ENCODE data around the gene ZNF133.
A peak's percentile ranks its signal among the peaks of the same experiment; 100 is the strongest.
"Not testable (repeated sequence)": the region's sequence is repeated elsewhere in the genome, so short reads cannot be mapped to it uniquely, and the experiment has no call there.

The ZNF133 gene

DNA sequence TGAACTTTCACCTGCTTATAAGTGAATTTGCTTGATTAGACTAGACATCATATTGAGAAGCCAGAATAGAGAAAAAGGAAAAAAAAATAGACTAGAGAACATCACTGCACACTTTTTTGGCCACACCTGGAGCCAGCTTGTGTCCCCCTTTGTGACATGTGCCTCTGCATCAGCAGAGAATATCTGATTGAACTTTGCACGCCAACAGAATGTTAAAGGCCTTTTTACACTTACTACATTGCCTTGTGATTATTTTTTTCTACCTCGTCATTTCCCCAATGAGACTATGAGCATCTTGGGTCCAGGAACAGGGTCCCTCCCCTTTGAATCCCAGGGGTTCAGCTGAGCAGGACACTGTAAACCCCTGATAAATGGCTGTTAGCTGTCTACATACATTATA is 17.2 kb upstream of the ZNF133 start:
- no peak overlapping the region for H3K27ac Mint-ChIP-seq
- no peak overlapping the region for H3K4me3 Mint-ChIP-seq
- no peaks in the 10 kb centered on the region for H3K36me3 Mint-ChIP-seq
- peaks cover 37% of the 10 kb centered on the region for H3K27me3 Mint-ChIP-seq
- no peaks in the 10 kb centered on the region for H3K9me3 Mint-ChIP-seq
- ATAC-seq = no peak
- no peaks in the 10 kb centered on the region for H3K4me1 Mint-ChIP-seq

GRCh38 chr20:18272451-18272850 is 15.9 kb upstream of the ZNF133 start:
- Mint-ChIP-seq H3K4me3 (no peak overlapping the region), H3K27ac (no peak overlapping the region), H3K27me3 (peaks cover 32% of the 10 kb centered on the region), H3K36me3 (no peaks in the 10 kb centered on the region), H3K4me1 (no peaks in the 10 kb centered on the region), H3K9me3 (no peaks in the 10 kb centered on the region)
- ATAC-seq = no peak

GRCh38 chr20:18273738-18274137 is 14.6 kb upstream of the ZNF133 start:
- Mint-ChIP-seq H3K36me3 (no peaks in the 10 kb centered on the region), H3K4me1 (no peaks in the 10 kb centered on the region), H3K9me3 (no peaks in the 10 kb centered on the region), H3K27ac (no peak overlapping the region), H3K27me3 (peaks cover 19% of the 10 kb centered on the region), H3K4me3 (no peak overlapping the region)
- ATAC-seq = no peak

DNA sequence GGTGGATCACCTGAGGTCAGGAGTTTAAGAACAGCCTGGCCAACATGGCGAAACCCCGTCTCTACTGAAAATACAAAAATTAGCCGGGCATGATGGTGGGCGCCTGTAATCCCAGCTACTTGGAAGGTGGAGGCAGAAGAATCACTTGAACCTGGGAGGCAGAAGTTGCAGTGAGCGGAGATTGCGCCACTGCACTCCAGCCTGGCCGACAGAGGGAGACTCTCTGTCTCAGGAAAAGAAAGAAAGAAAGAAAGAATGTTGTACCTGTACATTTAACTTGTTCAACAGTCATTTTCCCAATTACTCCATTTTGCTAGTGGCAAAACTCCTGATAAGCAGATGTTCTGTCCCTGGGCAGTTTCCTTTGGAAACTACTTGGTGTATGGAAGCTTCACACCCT is 12.4 kb upstream of the ZNF133 start:
- not testable (repeated sequence) for H3K36me3 Mint-ChIP-seq, H3K4me1 Mint-ChIP-seq, H3K9me3 Mint-ChIP-seq, H3K4me3 Mint-ChIP-seq, ATAC-seq, H3K27ac Mint-ChIP-seq
- H3K27me3 Mint-ChIP-seq = peaks cover 36% of the 10 kb centered on the region

DNA sequence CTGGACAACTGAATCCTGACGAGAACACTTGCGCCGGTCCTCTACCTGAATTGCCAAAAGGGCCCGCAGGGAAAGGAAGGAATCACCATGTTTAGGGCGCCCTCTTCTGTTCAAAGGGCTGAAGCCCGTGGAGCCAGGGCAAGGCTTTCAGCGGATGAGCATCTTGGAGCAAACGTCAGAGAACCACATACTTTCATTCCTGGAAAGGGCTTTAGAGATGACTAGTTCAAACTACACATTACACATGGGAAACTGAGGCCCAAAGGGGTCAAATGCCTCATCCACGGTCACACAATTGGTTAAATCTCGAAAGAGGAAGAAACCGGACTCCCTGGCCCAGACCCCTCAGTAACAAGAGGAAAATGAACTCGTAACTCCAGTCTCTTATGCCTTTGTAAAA is 11.5 kb upstream of the ZNF133 start:
- H3K27me3 Mint-ChIP-seq = peaks cover 40% of the 10 kb centered on the region

DNA sequence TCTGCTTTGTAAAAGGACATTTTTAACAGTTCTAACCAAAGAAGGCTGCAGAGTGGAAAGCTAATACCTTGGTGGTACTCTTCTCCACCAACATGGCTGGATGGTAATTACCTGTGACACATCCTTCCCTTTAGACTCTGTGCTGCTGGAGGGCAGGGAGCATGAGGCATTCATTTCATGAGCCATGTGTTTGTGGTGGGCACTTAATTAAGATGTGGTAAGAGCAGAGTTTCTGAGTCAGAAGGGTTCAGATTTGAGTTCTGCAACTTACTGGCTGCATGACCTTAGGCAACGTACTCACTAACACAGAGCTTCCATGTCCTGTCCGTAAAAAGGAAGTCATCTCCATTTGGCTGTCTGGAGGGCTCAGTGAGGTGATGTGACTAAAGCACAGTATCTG is 9.1 kb upstream of the ZNF133 start:
- no peak overlapping the region for H3K27ac Mint-ChIP-seq
- peaks cover 2% of the 10 kb centered on the region for H3K9me3 Mint-ChIP-seq
- no peaks in the 10 kb centered on the region for H3K36me3 Mint-ChIP-seq
- peaks cover 42% of the 10 kb centered on the region for H3K27me3 Mint-ChIP-seq
- ATAC-seq = no peak
- H3K4me3 Mint-ChIP-seq = no peak overlapping the region
- H3K4me1 Mint-ChIP-seq = no peaks in the 10 kb centered on the region

More for the DNA sequence above, 11.5 kb upstream of the ZNF133 start:
- ATAC-seq = peak; percentile 55
- no peak overlapping the region for H3K27ac Mint-ChIP-seq
- no peaks in the 10 kb centered on the region for H3K9me3 Mint-ChIP-seq
- H3K4me3 Mint-ChIP-seq = no peak overlapping the region
- no peaks in the 10 kb centered on the region for H3K36me3 Mint-ChIP-seq
- H3K4me1 Mint-ChIP-seq = no peaks in the 10 kb centered on the region

DNA sequence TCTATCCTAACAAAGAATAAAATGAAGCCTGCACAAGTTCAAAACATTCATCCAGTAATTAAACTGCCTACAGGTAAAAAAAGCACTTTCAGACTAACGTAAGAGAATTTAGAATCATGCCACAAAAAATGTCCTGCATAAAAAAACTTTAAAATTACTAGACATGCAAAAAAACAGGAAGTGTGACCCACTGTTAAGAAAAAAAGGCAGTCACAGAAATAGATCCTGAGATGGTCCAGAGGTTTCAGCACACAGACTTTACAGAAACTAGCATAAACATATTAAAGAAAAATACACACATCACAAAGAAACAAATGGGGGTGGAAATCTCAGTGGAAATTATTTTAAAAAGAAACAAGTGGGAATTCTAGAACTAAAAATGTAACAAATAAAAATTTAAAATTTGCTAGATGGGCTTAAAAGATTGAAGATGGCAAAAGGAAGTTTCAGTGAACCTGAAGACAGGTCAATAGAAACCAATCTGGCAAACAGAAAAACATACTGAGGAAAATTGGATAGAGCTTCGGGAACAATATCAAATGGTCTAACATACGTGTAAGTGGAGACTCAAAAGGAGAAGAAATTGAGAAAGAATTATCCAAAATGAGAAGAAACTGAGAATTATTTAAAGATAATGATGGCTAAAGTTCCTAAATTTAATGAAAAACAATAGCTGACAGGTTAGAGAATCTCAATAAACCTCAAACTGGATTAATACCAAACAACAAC is 3.4 kb upstream of the ZNF133 start:
- Mint-ChIP-seq H3K36me3 (no peaks in the 10 kb centered on the region), H3K27ac (no peak overlapping the region), H3K4me3 (no peak overlapping the region), H3K27me3 (peaks cover 60% of the 10 kb centered on the region), H3K4me1 (peaks cover 15% of the 10 kb centered on the region), H3K9me3 (peaks cover 13% of the 10 kb centered on the region)
- ATAC-seq = no peak

- peak; percentile 0 for ATAC-seq
- Mint-ChIP-seq H3K4me1 (peaks cover 37% of the 10 kb centered on the region), H3K27me3 (peaks cover 39% of the 10 kb centered on the region), H3K4me3 (peak overlapping the region; percentile 96), H3K27ac (peak overlapping the region; percentile 95), H3K36me3 (peaks cover 21% of the 10 kb centered on the region), H3K9me3 (peaks cover 13% of the 10 kb centered on the region)
Observed at GRCh38 chr20:18287546-18287914, 797 bp upstream of the ZNF133 start.

GRCh38 chr20:18288749-18289267 is 481 bp downstream of the ZNF133 start:
- peaks cover 13% of the 10 kb centered on the region for H3K9me3 Mint-ChIP-seq
- peak overlapping the region; percentile 95 for H3K27ac Mint-ChIP-seq
- H3K4me3 Mint-ChIP-seq = peak overlapping the region; percentile 96

DNA sequence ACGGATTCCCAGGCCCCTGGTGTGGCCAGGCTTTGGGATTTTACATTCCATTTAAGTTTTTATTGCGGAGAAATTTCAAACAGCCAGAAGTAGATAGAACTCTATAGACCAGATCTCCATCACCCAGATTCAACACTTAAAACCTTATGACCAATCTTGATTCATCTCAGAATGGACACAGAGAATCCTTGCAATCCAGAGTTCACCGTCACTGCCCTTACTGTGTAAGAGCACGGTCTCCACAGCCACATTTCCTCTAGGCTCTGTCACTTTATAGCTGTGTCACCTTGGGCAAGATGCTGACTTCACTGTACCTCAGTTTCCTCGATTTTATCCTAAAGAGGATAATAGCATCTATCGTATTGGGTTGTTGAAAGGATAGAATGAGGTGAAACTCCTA is 979 bp downstream of the ZNF133 start:
- peaks cover 34% of the 10 kb centered on the region for H3K36me3 Mint-ChIP-seq
- peaks cover 41% of the 10 kb centered on the region for H3K4me1 Mint-ChIP-seq
- peak overlapping the region; percentile 96 for H3K4me3 Mint-ChIP-seq

More at GRCh38 chr20:18288749-18289267, 481 bp downstream of the ZNF133 start:
- H3K36me3 Mint-ChIP-seq = peaks cover 29% of the 10 kb centered on the region
- no peak for ATAC-seq
- peaks cover 29% of the 10 kb centered on the region for H3K27me3 Mint-ChIP-seq
- peaks cover 41% of the 10 kb centered on the region for H3K4me1 Mint-ChIP-seq

DNA sequence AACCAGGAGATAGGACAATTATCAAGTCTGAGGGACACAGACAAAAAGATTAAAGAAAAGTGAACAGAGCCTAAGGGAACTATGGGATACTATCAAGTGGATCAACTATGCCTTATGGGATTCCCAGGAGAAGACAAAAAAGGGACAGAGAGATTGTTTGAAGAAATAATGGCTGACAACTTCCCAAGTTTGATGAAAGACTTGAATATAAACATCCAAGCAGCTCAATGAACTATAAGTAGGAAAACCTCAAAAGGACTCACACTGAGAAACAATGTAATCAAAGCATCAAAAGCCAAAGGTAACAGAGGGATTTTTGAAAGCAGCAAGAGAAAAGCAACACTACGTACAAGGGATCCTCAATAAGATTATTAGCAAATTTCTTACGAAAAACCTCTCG is 11.0 kb downstream of the ZNF133 start:
- Mint-ChIP-seq H3K9me3 (no peaks in the 10 kb centered on the region), H3K27me3 (no peaks in the 10 kb centered on the region), H3K36me3 (peaks cover 53% of the 10 kb centered on the region), H3K4me3 (no peak overlapping the region), H3K4me1 (peaks cover 6% of the 10 kb centered on the region), H3K27ac (no peak overlapping the region)
- no peak for ATAC-seq

More for the DNA sequence above, 979 bp downstream of the ZNF133 start:
- peaks cover 11% of the 10 kb centered on the region for H3K9me3 Mint-ChIP-seq
- no peak for ATAC-seq
- peak overlapping the region; percentile 95 for H3K27ac Mint-ChIP-seq
- H3K27me3 Mint-ChIP-seq = peaks cover 25% of the 10 kb centered on the region

DNA sequence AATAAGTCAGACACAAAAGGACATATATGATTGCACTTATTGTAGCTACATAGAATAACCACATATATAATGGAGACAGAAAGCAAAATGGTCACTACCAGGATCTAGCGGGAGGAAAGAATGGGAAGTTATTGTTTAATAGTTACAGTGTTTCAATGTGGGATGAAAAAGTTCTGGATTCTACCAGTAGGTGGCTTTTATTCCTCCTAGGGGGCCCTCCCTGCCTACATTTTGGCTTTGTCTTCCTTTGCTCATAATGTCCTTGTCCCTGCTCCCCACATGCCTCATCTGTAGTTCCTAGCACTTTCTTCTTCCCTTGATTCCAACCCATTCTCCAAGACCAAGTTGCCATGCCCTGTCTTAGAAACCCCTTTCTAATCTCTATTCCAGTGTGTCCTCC is 16.3 kb downstream of the ZNF133 start:
- H3K27me3 Mint-ChIP-seq = no peaks in the 10 kb centered on the region

GRCh38 chr20:18307301-18307700 is 19.0 kb downstream of the ZNF133 start:
- ATAC-seq = no peak
- peaks cover 53% of the 10 kb centered on the region for H3K36me3 Mint-ChIP-seq
- no peaks in the 10 kb centered on the region for H3K27me3 Mint-ChIP-seq
- H3K4me3 Mint-ChIP-seq = no peak overlapping the region
- no peaks in the 10 kb centered on the region for H3K9me3 Mint-ChIP-seq
- no peaks in the 10 kb centered on the region for H3K4me1 Mint-ChIP-seq
- H3K27ac Mint-ChIP-seq = no peak overlapping the region

More for the DNA sequence above, 16.3 kb downstream of the ZNF133 start:
- H3K4me3 Mint-ChIP-seq = no peak overlapping the region
- H3K27ac Mint-ChIP-seq = no peak overlapping the region
- peaks cover 53% of the 10 kb centered on the region for H3K36me3 Mint-ChIP-seq
- H3K4me1 Mint-ChIP-seq = no peaks in the 10 kb centered on the region
- H3K9me3 Mint-ChIP-seq = no peaks in the 10 kb centered on the region
- no peak for ATAC-seq

DNA sequence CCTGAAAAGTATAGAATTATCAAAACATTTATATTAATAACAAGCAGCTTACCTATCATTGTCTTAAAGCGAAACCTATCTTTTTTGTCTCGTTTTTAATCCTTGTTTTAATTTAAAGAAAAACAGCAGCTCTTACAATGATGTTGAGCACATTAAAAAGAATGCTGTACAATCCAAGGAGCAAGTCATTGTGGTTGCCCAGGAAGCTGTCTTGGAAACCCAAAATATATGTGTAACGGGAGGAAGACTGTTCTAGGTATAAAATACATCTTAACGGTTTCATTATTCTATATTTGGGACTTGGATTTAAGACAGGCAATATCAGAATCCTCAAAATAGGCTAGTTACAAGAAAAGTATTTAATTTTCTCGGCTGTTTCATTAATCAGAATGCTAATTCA is 21.7 kb downstream of the ZNF133 start:
- Mint-ChIP-seq H3K27ac (no peak overlapping the region), H3K4me1 (no peaks in the 10 kb centered on the region), H3K27me3 (no peaks in the 10 kb centered on the region), H3K36me3 (peaks cover 61% of the 10 kb centered on the region), H3K9me3 (no peaks in the 10 kb centered on the region), H3K4me3 (no peak overlapping the region)
- ATAC-seq = no peak

DNA sequence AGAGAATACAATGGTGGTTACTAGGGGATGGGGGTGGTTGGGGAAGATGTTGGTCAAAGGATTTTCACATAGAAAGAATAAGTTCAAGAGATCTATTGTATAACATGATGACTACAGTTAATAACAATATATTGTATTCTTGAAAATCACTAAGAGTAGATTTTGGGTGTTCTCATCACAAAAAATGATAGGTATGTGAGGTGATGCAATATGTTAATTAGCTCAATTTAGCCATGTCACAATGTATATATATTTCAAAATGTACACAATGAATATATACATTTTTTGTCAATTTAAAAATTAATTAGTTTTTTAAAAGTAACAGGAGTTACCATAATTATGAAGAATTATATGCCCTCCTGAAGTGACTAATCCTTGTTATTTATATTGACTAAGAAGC is 22.3 kb downstream of the ZNF133 start:
- H3K4me1 Mint-ChIP-seq = no peaks in the 10 kb centered on the region
- H3K4me3 Mint-ChIP-seq = no peak overlapping the region
- no peak for ATAC-seq
- H3K27me3 Mint-ChIP-seq = no peaks in the 10 kb centered on the region
- no peak overlapping the region for H3K27ac Mint-ChIP-seq
- H3K9me3 Mint-ChIP-seq = no peaks in the 10 kb centered on the region
- H3K36me3 Mint-ChIP-seq = peaks cover 62% of the 10 kb centered on the region

DNA sequence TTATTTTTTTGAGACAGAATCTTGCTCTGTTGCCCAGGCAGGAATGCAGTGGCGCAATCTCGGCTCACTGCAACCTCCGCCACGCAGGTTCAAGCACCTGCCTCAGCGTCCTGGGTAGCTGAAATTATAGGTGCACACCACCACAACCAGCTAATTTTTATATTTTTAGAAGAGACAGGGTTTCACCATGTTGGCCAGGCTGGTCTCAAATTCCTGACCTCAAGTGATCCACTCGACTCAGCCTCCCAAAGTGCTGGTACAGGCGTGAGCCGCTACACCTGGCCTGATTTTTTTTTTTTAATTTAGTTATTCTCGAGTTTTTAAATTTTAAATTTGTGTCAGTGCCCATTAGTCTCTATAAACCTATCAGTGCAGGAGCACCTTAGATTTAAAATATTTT is 24.4 kb downstream of the ZNF133 start:
- no peak for ATAC-seq
- peaks cover 63% of the 10 kb centered on the region for H3K36me3 Mint-ChIP-seq
- no peak overlapping the region for H3K4me3 Mint-ChIP-seq
- H3K27me3 Mint-ChIP-seq = no peaks in the 10 kb centered on the region
- no peak overlapping the region for H3K27ac Mint-ChIP-seq
- no peaks in the 10 kb centered on the region for H3K4me1 Mint-ChIP-seq
- H3K9me3 Mint-ChIP-seq = no peaks in the 10 kb centered on the region
